ENCODE measurements around the gene RHBDF1.
"Not testable (repeated sequence)": the region's sequence is repeated elsewhere in the genome, so short reads cannot be mapped to it uniquely, and the experiment has no call there.

The RHBDF1 gene

GRCh38 chr16:58491-59439, 13.7 kb downstream of the RHBDF1 start:
- no peak for DNase-seq

DNA sequence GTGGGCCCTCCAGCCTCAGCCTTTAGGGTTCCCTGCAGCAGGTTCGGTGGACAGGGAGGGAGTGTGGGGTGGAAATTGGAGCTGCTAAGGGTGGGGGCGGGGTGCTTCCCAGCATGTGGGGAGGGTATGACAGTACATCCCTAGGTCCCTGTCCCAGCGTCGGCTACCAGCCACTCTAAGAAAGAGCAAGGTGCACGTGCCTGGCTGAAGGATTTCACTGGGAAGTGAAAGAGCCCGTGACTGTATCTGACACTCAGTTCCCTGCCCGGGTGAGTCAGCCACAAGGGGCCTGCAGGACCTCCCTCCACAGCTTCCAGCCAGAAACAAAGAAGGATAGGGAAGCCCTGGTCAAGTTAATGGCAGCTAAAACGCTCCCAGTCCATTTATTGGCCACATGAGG, 14.7 kb downstream of the RHBDF1 start:
- DNase-seq: no peak

GRCh38 chr16:56231-56927, 16.1 kb downstream of the RHBDF1 start:
- DNase-seq: no peak

DNA sequence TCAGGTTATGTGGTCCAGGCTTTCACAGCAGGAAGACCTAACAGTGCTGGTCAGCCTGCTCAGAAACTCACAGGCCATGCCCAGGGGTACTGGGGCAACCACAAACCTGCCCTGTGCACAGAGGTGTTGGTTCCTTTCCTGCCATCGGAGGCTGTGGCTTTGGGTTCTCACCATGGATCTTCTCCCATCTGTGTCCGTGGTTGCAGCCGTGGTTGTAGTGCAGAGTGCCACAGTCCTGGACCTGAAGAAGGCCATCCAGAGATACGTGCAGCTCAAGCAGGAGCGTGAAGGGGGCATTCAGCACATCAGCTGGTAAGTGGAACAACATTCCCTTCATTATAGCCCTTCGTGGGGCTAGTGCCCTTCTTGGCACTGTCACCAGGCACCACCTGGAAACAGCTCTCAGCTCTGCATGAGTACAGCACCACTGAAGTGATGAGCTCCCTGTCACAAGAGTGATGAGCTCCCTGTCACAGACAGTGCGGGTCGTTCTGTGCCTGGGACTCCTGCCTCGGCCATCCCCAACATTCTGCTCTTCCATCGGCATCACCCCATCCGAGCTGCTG, 16.8 kb downstream of the RHBDF1 start:
- DNase-seq: no peak

- no peak for DNase-seq
These were observed 18.2 kb downstream of the RHBDF1 start for GRCh38 chr16:54237-54581.

- peak; percentile 92 to 99 (median 96) for DNase-seq
These were observed 18.8 kb downstream of the RHBDF1 start, which contains the start of the genes POLR3K and SNRNP25 for GRCh38 chr16:53346-54236. POLR3K (minus strand) TSS chr16:53608; CDS start chr16:53586, 22 bp downstream. SNRNP25 (plus strand) TSS chr16:53828; CDS start chr16:54017, 189 bp downstream.

DNA sequence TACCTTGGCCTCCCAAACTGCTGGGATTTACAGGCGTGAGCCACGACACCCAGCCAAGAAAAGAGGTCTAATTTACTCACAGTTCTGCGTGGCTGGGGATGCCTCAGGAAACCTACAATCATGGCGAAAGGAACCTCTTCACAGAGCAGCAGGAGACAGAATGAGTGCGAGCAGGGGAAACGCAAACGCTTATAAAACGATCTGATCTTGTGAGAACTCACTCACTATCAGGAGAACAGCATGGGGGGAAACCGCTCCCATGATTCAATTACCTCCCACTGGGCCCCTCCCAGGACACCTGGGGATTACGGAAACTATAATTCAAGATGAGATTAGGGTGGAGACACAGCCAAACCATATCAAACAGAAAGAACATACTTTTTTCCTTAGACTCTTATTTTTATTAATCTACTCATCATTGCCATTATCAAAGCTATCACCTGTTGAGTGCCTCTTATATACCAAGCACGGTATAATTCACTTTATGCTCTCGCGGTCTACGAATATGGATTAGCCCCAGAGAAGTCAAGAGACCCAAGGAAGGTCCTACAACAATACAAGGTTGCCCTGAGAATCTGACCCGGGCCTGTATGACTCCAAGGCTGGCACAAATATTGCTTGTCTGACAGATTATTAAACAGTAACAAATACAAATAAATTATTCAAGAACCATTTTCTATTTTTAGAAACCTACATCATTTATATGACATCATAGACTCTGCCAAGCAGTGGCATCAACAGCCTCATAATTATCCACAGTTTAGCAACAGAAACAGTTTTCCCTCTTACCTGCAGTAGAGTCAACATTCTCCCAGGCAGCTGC, 21.5 kb downstream of the RHBDF1 start:
- DNase-seq: no peak

DNA sequence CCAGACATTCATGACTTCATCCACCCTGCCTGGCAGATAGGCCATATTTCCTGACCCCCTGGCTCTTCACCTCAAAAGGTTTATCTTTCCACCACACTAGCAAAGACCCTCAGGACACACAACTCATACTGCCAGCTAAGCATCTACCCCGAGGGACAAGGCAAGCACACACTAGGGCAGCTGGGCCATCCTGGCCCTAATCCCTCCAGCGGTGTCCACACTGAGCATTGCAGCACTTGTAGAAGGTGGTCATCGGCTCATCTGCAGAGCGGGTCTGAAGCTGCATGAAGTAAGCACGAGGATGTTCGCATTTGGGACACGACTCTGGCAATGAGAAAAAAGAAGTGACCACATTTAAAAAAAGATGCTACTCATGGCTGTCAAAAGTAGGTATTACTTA, 25.2 kb downstream of the RHBDF1 start:
- DNase-seq: no peak

- DNase-seq: not testable (repeated sequence)
These were observed 25.9 kb downstream of the RHBDF1 start for GRCh38 chr16:46510-46909.

GRCh38 chr16:45454-45853, 27.0 kb downstream of the RHBDF1 start:
- DNase-seq: no peak

DNA sequence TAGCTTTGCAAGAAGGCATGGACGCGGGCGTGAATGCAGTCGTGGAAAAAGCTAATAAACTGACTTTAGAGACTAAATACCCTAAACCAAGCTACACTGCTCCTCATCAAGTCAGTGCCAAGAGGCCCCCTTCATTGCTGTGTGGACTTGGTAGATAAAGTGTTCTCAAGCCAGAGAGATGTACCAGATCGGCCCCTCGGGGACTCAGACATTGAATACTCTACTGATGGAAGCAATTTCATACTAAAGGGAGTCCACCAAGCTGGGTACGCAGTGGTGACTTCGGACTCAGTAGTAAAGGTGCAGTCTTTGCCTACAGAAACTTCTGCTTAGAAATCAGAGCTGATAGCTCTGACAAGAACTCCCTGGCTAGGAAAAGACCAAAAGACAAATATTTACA, 27.8 kb downstream of the RHBDF1 start:
- no peak for DNase-seq

- DNase-seq: no peak
These were observed 29.1 kb downstream of the RHBDF1 start for GRCh38 chr16:43294-43693.

DNA sequence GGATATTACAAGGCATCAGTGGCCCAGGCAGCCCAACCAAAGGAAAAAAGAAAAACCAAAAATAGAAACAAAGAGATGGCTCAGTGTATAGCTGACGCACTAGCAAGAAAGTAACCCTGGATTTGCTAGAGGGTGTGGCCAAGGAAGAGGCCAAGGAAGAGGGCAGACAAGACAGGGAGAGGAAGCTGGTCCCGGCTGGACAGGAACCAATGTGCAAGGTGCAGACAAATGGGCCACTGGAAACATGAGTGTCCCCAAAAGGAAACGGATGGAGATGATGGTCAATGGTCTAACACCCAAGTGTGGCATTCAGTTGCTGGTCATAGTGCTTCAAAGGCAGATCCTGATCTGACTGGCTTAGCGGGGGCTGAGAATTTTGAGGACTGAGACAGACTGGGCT, 29.7 kb downstream of the RHBDF1 start:
- DNase-seq: no peak

- DNase-seq: no peak
These were observed 30.4 kb downstream of the RHBDF1 start for GRCh38 chr16:42069-42457.

GRCh38 chr16:41439-42068, 30.9 kb downstream of the RHBDF1 start:
- DNase-seq: no peak

DNA sequence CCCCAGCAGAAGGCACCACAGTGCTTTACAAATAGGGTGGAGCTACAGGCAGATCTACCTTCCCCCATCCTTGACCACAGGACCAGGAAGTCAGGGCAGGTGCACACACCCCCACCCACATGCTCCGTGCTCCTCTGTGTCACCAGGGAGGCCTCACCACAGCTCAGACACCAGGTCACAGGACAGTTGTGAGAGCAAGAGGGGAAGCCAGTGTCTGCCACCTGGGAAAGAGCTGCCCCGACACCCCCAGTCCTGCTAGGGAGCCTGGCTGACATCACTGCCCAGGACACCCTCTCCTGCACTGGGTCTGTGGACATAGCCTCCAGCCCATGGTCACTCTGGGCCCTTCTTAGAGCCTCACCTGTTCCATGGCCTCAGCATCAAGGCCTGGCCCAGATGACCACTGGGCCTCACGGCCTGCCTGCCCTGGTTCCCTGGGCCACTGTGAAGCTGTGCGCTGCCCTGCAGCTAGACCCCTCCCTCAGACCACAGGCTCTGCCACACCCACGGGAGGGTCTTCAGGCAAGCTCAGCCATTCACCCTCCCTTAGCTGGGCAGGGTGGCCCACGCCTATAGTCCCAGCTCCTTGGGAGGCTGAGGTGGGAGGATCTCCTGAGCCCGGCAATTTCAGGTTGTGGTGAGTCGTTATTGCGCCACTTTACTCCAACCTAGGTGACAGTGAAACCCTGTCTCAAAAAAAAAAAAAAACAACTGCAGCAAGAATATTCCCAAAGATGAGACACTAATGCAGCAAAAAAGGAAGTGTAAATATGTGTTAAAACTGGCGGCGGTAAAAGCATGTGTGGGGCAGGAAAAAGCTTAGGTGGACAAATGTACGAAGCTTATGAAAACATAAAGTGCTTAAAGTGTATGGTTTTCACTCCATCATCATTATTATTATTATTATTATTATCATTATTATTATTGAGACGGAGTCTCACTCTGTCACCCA, 33.2 kb downstream of the RHBDF1 start:
- DNase-seq: no peak

DNA sequence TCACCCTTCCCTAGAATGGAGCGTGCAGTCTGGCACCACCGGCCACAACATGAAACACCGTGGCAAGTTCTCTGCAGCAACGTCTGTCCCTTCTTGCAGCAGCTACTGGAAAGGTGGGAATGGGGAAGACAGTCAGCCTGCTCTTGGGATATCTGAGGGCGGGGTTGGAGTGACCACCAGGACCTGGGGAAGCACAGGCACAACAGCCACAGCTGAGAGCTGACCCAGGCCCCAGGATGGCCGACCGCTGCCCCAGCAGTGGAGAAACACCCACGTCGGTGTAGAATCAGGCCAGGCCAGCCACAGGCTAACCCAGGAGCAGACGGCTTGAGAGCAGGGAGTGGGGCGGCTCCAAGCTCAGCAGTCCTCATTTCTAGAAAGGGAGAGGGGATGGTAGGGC, 34.2 kb downstream of the RHBDF1 start:
- DNase-seq: not testable (repeated sequence)

DNA sequence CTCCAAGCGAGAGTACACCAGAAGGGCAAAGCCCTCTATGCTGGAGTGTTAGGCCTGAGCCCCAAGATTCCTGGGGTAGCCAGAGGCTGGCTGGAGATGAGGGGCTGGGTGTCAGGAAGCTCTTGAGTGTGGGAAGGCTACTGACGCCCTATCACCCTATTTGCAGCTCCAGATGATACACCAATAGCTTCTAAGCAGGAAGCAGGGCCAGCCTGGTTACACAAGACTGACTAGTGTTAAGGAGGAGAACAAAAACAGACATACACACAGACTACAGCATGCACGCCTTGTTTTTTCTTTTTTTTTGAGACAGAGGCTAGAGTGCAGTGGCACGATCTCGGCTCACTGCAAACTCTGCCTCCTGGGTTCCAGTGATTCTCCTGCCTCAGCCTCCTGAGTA, 34.9 kb downstream of the RHBDF1 start:
- no peak for DNase-seq

- DNase-seq: no peak
These were observed 36.0 kb downstream of the RHBDF1 start for GRCh38 chr16:36336-36984.

Data from stimulated activated naive CD4-positive, alpha-beta T cell (primary cell).